GM19455 (cell line): ENCODE results near the gene RPP14.
A peak's percentile ranks its signal among the peaks of the same experiment; 100 is the strongest.
"Not testable (repeated sequence)": the region's sequence is repeated elsewhere in the genome, so short reads cannot be mapped to it uniquely, and the experiment has no call there.

Experiments
- ATAC-seq: cut with Tn5 transposase; IDR thresholded peaks from one replicate; pipeline ENCODE4 v1.9.1; 2021; ENCODE audit not compliant: unreplicated experiment

The RPP14 gene

GRCh38 chr3:58305882-58306711, at the start of gene RPP14, which contains the start of gene HTD2:
Gene RPP14, plus strand, starts transcription at chr3:58306245. Its CDS starts 4,085 bp downstream, at chr3:58310330.
Gene HTD2, plus strand, starts transcription at chr3:58306520. Its CDS starts 11,094 bp downstream, at chr3:58317614.
- peak; percentile 87 for ATAC-seq

- no peak for ATAC-seq
Measured at GRCh38 chr3:58256511-58256910, 49.5 kb upstream of the RPP14 start.

GRCh38 chr3:58258392-58259055, 47.5 kb upstream of the RPP14 start:
- ATAC-seq = no peak

GRCh38 chr3:58260261-58260731, 45.7 kb upstream of the RPP14 start:
- no peak for ATAC-seq

- no peak for ATAC-seq
Measured at GRCh38 chr3:58260733-58261132, 45.3 kb upstream of the RPP14 start.

- no peak for ATAC-seq
Measured at GRCh38 chr3:58261954-58262666, 43.9 kb upstream of the RPP14 start.

GRCh38 chr3:58266577-58266976, 39.5 kb upstream of the RPP14 start:
- ATAC-seq = no peak

GRCh38 chr3:58267543-58267942, 38.5 kb upstream of the RPP14 start:
- not testable (repeated sequence) for ATAC-seq

- no peak for ATAC-seq
Measured at GRCh38 chr3:58269356-58269755, 36.7 kb upstream of the RPP14 start.

- ATAC-seq = no peak
Measured at GRCh38 chr3:58270485-58270884, 35.6 kb upstream of the RPP14 start.

GRCh38 chr3:58271901-58272501, 34.0 kb upstream of the RPP14 start:
- no peak for ATAC-seq

- ATAC-seq = no peak
Measured at GRCh38 chr3:58272891-58273290, 33.2 kb upstream of the RPP14 start.

- ATAC-seq = not testable (repeated sequence)
Measured at GRCh38 chr3:58273362-58273761, 32.7 kb upstream of the RPP14 start.

- ATAC-seq = no peak
Measured at GRCh38 chr3:58274027-58274614, 31.9 kb upstream of the RPP14 start.

GRCh38 chr3:58281069-58281468, 25.0 kb upstream of the RPP14 start:
- ATAC-seq = no peak

- no peak for ATAC-seq
Measured at GRCh38 chr3:58285334-58285733, 20.7 kb upstream of the RPP14 start.

GRCh38 chr3:58287354-58287753, 18.7 kb upstream of the RPP14 start:
- no peak for ATAC-seq

- no peak for ATAC-seq
Measured at GRCh38 chr3:58288011-58288728, 17.9 kb upstream of the RPP14 start.

GRCh38 chr3:58288964-58289613, 17.0 kb upstream of the RPP14 start:
- not testable (repeated sequence) for ATAC-seq
